LNCaP clone FGC (cell line): Measurements from ENCODE around the gene KRT23.

Experiments
- DNase-seq: peaks from one replicate; pipeline ENCODE4 v3.0.0-alpha.2; 2011; ENCODE audit warnings: low read depth
- H3K4me3 ChIP-seq: 2 replicates; pipeline ENCODE4 v1.5.1; 2011; ENCODE audit warnings: mild to moderate bottlenecking, low read depth, low read length, control low read depth
- TF ChIP-seq, protein P1 (sequence below): IDR thresholded peaks from 2 replicates; pipeline ENCODE4 v1.5.1; 2012; ENCODE audit warnings: mild to moderate bottlenecking; ENCODE audit not compliant: control insufficient read depth, insufficient read depth; ENCODE audit errors: extremely low read depth

The KRT23 gene

DNA sequence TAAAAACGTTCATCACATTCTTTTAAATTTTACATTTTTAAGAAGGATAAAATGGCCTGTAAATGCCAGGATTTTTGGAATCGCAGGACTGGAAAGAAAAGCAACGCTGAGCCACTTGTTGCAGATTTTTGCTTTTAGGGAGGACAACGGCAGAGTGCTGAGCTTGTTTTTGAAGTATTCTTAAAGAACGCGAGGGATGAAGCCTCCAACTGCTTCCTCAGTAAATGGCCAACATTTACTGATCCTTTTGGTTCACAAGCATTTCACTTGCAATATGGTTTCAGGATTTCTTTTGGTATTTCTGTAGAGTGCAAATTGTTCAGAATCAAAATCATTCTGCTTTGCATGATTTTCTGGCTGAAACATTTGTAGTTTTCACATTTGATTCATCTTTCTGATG is 2.8 kb upstream of the KRT23 start:
- no peak overlapping the region for H3K4me3 ChIP-seq
- TF ChIP-seq, protein P1, sequence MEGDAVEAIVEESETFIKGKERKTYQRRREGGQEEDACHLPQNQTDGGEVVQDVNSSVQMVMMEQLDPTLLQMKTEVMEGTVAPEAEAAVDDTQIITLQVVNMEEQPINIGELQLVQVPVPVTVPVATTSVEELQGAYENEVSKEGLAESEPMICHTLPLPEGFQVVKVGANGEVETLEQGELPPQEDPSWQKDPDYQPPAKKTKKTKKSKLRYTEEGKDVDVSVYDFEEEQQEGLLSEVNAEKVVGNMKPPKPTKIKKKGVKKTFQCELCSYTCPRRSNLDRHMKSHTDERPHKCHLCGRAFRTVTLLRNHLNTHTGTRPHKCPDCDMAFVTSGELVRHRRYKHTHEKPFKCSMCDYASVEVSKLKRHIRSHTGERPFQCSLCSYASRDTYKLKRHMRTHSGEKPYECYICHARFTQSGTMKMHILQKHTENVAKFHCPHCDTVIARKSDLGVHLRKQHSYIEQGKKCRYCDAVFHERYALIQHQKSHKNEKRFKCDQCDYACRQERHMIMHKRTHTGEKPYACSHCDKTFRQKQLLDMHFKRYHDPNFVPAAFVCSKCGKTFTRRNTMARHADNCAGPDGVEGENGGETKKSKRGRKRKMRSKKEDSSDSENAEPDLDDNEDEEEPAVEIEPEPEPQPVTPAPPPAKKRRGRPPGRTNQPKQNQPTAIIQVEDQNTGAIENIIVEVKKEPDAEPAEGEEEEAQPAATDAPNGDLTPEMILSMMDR: no peak
- no peak for DNase-seq

DNA sequence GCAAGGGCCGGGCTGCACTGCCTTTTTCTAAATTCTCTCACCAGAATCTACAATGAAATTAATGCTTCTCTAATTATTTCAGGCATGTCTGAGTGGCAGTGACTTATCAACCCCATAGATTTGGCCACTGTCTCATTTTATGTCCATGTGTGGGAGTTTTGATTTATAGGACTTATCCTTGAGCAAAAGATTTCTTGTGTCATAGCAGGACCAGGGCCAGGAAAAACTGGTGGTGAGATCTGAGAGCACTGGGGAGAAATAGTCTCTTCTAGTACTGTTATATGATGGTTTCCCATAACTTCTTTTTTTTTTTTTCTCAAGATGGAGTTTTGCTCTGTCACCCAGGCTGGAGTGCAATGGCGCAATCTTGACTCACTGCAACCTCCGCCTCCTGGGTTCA is 1.5 kb upstream of the KRT23 start:
- H3K4me3 ChIP-seq: no peak overlapping the region
- DNase-seq: no peak
- TF ChIP-seq, protein P1: no peak

DNA sequence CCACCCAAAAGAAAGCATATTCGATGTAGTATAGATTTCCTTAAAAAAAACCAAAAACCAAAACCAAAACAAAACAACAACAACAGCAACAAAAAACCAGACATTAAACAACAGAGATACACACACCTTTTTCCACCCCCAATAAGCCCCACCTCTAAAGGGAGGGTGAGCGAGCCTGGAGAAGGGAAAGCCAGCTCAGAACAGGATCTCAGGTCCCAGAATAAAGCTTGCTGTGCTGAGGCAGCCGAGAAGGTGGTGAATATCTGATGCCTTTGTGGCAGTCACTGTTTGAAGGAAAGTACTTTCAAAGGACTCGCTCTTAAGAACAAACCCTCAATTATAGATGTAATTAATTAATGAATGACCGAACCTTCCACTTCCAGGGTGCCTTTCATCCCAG is 470 bp downstream of the KRT23 start:
- no peak for DNase-seq
- TF ChIP-seq, protein P1: no peak
- no peak overlapping the region for H3K4me3 ChIP-seq

DNA sequence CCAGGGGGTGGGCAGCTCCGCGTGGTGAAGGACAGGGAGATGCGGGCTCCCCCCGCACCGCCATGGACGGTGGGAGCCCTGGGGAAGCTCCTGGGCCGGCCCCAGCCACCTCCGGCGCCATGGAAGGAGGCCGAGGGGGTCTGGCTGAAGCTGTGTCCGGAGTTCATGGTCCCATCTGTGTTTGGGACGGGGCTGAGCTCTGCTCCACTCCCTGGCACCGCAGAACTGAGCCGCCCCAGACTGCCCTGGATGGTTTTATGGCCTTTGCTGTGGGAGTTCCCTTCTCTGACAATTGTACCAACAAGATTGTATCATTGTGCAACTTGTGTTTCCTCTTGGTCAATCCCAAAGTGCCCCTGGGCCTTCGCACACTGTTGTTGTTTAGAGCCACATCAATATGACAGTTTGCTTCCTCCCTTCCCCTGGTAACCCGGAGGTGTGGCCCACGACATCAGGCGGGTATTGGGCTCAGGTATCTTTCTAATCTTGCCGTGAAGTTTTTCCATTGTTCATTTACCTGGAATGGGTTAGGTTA is 942 bp downstream of the KRT23 start:
- TF ChIP-seq, protein P1: no peak
- no peak for DNase-seq
- no peak overlapping the region for H3K4me3 ChIP-seq

DNA sequence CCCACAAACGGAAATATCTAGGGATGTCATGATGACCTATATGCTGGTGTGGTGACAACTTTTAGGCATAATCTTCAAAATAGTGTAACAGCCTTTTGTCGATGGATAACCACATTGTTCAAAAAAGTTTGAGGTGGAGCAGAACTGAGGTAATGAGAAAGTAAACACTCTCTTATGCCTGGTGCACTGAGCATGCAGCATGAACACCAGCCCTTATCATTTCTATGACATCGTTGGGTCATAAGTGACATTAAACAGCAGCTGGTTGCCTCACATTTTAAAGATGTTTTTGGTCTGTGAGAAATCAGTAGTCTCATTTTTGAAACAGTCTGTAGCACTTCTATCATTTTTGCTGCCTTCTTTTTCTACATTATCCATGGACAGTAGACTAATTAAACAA is 1.8 kb downstream of the KRT23 start:
- TF ChIP-seq, protein P1: no peak
- no peak overlapping the region for H3K4me3 ChIP-seq
- DNase-seq: no peak

DNA sequence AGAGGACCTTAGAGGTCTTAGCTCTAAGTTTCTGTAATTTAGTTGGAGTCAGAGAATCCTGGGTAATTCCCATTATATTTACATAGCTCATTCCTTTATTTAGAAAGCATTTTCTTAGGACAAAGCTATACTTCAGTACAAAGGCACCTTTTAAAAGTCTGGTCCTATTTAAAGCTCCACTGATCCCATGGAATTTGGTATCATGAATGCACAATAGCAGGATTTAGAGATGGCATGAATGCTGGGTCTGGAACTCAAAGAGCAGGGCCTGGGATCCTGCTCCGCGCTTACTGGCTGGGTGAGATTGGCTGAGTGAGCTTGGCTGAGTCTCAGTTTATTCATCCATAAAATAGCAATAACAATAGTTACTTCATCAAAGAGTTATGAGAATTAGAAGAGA is 4.8 kb downstream of the KRT23 start:
- no peak for DNase-seq
- TF ChIP-seq, protein P1: no peak
- H3K4me3 ChIP-seq: no peak overlapping the region

DNA sequence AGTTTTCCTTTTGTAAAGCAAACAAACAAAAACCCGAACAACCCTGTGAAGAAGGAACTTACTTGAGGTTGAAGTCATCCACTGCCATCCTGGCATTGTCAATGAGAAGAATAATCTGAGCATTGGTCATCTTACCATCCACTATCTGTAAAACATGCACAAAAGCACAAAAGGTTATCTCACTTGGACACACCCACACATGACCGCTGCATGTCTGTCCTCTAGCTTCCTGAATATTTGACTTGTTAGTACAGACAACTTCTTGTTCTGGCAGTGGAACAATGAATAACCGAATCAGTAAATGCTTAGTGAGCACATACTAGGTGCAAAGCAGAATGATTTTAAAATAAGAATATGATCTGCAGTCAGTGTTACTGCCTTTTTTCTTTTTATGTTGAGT is 6.1 kb downstream of the KRT23 start:
- TF ChIP-seq, protein P1: no peak
- DNase-seq: no peak
- no peak overlapping the region for H3K4me3 ChIP-seq
